PFSK-1 (cell line): ENCODE data around the gene ATP2B2.

Source experiments
- POLR2AphosphoS5 ChIP-seq: IDR thresholded peaks from 2 replicates; pipeline ENCODE4 v1.6.1; 2012; ENCODE audit warnings: low read depth, mild to moderate bottlenecking, control low read depth, low read length, moderate library complexity
- SIN3A ChIP-seq: IDR thresholded peaks from 2 replicates; pipeline ENCODE4 v1.6.1; 2012; ENCODE audit warnings: mild to moderate bottlenecking, low read length, moderate library complexity, borderline replicate concordance; ENCODE audit not compliant: insufficient read depth
- TAF1 ChIP-seq: IDR thresholded peaks from 2 replicates; pipeline ENCODE4 v1.6.1; 2012; ENCODE audit warnings: low read length, control low read depth, borderline replicate concordance; ENCODE audit not compliant: insufficient read depth

DNA sequence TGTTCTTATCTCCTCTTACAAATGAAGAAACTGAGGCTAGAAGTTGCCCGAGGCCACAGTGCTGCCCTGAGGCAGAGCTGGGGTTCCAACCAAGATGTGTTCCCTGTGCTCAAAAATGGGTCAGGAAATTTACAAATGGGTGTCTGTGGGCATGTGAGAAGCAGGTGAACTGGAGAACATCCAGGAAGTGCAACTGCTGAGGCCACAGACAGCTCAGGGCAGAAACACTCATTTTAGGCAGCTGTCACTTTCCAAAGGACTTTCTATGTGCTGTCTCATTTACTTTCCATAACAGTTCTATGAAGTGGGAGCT lies 47.2 kb upstream of the ATP2B2 start:
- TF ChIP-seq POLR2AphosphoS5 (no peak), SIN3A (no peak), TAF1 (no peak)
